ENCODE results near the gene BRICD5.
A peak's percentile ranks its signal among the peaks of the same experiment; 100 is the strongest.

The BRICD5 gene

DNA sequence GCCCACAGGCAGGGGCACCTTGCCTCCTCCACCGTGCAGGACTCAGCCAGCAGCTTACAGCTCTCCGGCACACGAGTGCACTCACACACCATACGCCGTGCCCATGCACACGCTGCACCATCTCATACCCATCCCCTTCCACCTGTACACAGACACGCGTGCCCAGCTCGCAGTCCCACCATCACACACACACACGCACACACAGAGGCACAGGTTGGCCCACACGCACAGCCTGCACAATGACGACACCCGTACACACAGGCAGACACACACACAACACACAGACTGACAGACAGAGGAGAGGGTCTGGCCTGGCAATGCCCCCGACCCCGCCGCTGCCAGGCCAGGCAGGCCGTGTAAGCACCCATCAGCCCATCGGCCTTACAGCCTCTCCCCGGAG lies 26.3 kb downstream of the BRICD5 start:
- no peaks in the 10 kb centered on the region for H3K27me3 ChIP-seq (ENCODE audit: control insufficient read depth in 3 of 3, insufficient read depth in 3 of 3, low read depth in 1 of 3, low read length in 3 of 3)
- no peak overlapping the region for H4K8ac ChIP-seq (ENCODE audit: low read depth, low read length)
- peak overlapping the region; percentile 72 for H4K91ac ChIP-seq (ENCODE audit: low read depth, low read length, poor library complexity)
- no peak overlapping the region for H2AFZ ChIP-seq (ENCODE audit: low read length)
- peak overlapping the region; percentile 22 for H3K23ac ChIP-seq (ENCODE audit: low read depth, low read length, poor library complexity)
- H3K14ac ChIP-seq (ENCODE audit: low read length) = no peak overlapping the region
- H3K36me3 ChIP-seq (replicated peaks in 1 of 2; ENCODE audit: control insufficient read depth in 2 of 2, insufficient read depth in 2 of 2, low read length in 2 of 2) = peaks cover 3 to 18% of the 10 kb centered on the region in 2 donors
- H3K9ac ChIP-seq (ENCODE audit: low read depth, low read length, poor library complexity) = no peak overlapping the region
- no peak overlapping the region for H3K27ac ChIP-seq (replicated peaks; ENCODE audit: low read length)
- peak overlapping the region; percentile 53 for H2BK5ac ChIP-seq (ENCODE audit: low read length)
- no peak overlapping the region for H2BK15ac ChIP-seq (ENCODE audit: low read length)
- H3K18ac ChIP-seq (ENCODE audit: low read length) = no peak overlapping the region
- no CpG with 5 or more reads among the region's 19 CpGs for WGBS, 2 donors (ENCODE audit: extremely low coverage in 2 of 2, insufficient read length in 2 of 2, insufficient replicate concordance in 1 of 2)
- H2BK120ac ChIP-seq (ENCODE audit: low read depth, low read length) = no peak overlapping the region
- H3K9me3 ChIP-seq (replicated peaks in 1 of 2; ENCODE audit: control insufficient read depth in 2 of 2, insufficient read depth in 1 of 2, low read depth in 1 of 2, low read length in 2 of 2) = no peaks in the 10 kb centered on the region
- H2AK5ac ChIP-seq (ENCODE audit: low read depth, low read length) = no peak overlapping the region
- H3K4me3 ChIP-seq (ENCODE audit: low read length in 2 of 2) = peak overlapping the region in 1 of 2 donors; percentile 8
- no peak overlapping the region for H3K4ac ChIP-seq (ENCODE audit: low read length)
- H3K4me2 ChIP-seq (ENCODE audit: insufficient read depth, low read length, poor library complexity, severe bottlenecking) = no peak overlapping the region
- H3K79me1 ChIP-seq (ENCODE audit: low read depth, low read length) = peaks cover 2% of the 10 kb centered on the region
- no peak overlapping the region for H2BK12ac ChIP-seq (ENCODE audit: low read length)
- DNase-seq (ENCODE audit: low spot score) = no peak
- peaks cover 0 to 3% of the 10 kb centered on the region in 2 donors for H3K4me1 ChIP-seq (ENCODE audit: control insufficient read depth in 2 of 2, insufficient read depth in 1 of 2, low read depth in 1 of 2, low read length in 2 of 2)

DNA sequence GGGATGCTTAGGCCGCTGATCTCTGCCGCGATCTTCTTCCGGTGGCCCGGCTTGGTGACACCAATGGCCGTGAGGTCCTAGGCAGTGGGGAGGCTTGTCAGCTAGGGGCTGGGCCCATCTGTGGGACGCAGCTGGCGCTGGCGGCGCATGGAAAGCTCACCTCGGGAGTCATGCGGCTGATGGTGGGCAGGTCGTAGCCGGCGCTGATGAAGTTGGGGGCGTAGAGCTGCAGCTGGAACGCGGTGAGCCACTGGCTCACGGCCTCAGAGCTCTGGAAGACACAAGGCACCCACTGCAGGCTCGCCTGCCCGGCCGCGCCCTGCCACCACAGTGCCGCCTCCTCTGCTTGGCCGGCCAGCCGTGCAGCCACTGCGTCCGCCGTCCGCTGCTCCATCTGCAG lies 27.0 kb downstream of the BRICD5 start:
- Histone ChIP-seq H4K8ac (ENCODE audit: low read depth, low read length) (no peak overlapping the region), H3K4me2 (ENCODE audit: insufficient read depth, low read length, poor library complexity, severe bottlenecking) (no peak overlapping the region), H3K36me3 (replicated peaks in 1 of 2; ENCODE audit: control insufficient read depth in 2 of 2, insufficient read depth in 2 of 2, low read length in 2 of 2) (peaks cover 3 to 18% of the 10 kb centered on the region in 2 donors), H3K27me3 (ENCODE audit: control insufficient read depth in 3 of 3, insufficient read depth in 3 of 3, low read depth in 1 of 3, low read length in 3 of 3) (no peaks in the 10 kb centered on the region), H2BK5ac (ENCODE audit: low read length) (peak overlapping the region; percentile 53), H3K4me3 (ENCODE audit: low read length in 2 of 2) (no peak overlapping the region), H3K79me1 (ENCODE audit: low read depth, low read length) (peaks cover 2% of the 10 kb centered on the region), H2AK5ac (ENCODE audit: low read depth, low read length) (no peak overlapping the region), H3K4ac (ENCODE audit: low read length) (no peak overlapping the region), H3K27ac (replicated peaks; ENCODE audit: low read length) (no peak overlapping the region), H3K9me3 (replicated peaks in 1 of 2; ENCODE audit: control insufficient read depth in 2 of 2, insufficient read depth in 1 of 2, low read depth in 1 of 2, low read length in 2 of 2) (no peaks in the 10 kb centered on the region), H2AFZ (ENCODE audit: low read length) (no peak overlapping the region), H3K18ac (ENCODE audit: low read length) (no peak overlapping the region), H3K4me1 (ENCODE audit: control insufficient read depth in 2 of 2, insufficient read depth in 1 of 2, low read depth in 1 of 2, low read length in 2 of 2) (peaks cover 0 to 3% of the 10 kb centered on the region in 2 donors), H3K14ac (ENCODE audit: low read length) (no peak overlapping the region), H3K9ac (ENCODE audit: low read depth, low read length, poor library complexity) (no peak overlapping the region), H2BK120ac (ENCODE audit: low read depth, low read length) (no peak overlapping the region), H4K91ac (ENCODE audit: low read depth, low read length, poor library complexity) (no peak overlapping the region), H3K23ac (ENCODE audit: low read depth, low read length, poor library complexity) (peak overlapping the region; percentile 22), H2BK12ac (ENCODE audit: low read length) (no peak overlapping the region), H2BK15ac (ENCODE audit: low read length) (no peak overlapping the region)
- no CpG with 5 or more reads among the region's 30 CpGs for WGBS, 2 donors (ENCODE audit: extremely low coverage in 2 of 2, insufficient read length in 2 of 2, insufficient replicate concordance in 1 of 2)
- DNase-seq (ENCODE audit: low spot score) = no peak

DNA sequence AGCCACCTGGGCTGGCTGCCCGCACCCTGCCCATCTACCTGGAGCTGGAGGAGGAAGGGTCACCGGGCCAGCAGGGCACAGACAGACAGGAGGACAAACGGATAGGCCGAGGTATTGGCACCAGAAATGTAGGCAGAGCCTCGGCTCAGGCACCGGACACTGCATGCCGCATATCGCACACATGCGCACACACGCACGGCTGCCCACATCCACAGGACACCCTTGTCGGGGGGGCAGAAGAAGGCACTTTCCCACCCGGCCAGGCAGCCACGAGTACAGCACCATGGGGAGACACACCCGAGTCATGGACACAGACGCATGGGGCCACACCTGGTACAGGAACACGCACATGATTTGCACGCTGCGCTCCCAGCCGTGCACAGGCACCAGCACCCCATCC lies 28.7 kb downstream of the BRICD5 start:
- no peak overlapping the region for H2AFZ ChIP-seq (ENCODE audit: low read length)
- H3K9me3 ChIP-seq (replicated peaks in 1 of 2; ENCODE audit: control insufficient read depth in 2 of 2, insufficient read depth in 1 of 2, low read depth in 1 of 2, low read length in 2 of 2) = no peaks in the 10 kb centered on the region
- DNase-seq (ENCODE audit: low spot score) = no peak
- H3K23ac ChIP-seq (ENCODE audit: low read depth, low read length, poor library complexity) = peak overlapping the region; percentile 60
- no peak overlapping the region for H2BK12ac ChIP-seq (ENCODE audit: low read length)
- H3K18ac ChIP-seq (ENCODE audit: low read length) = no peak overlapping the region
- no peak overlapping the region for H2BK120ac ChIP-seq (ENCODE audit: low read depth, low read length)
- H3K27me3 ChIP-seq (ENCODE audit: control insufficient read depth in 3 of 3, insufficient read depth in 3 of 3, low read depth in 1 of 3, low read length in 3 of 3) = no peaks in the 10 kb centered on the region
- no peak overlapping the region for H2BK15ac ChIP-seq (ENCODE audit: low read length)
- H4K91ac ChIP-seq (ENCODE audit: low read depth, low read length, poor library complexity) = no peak overlapping the region
- H3K14ac ChIP-seq (ENCODE audit: low read length) = no peak overlapping the region
- H2AK5ac ChIP-seq (ENCODE audit: low read depth, low read length) = no peak overlapping the region
- H2BK5ac ChIP-seq (ENCODE audit: low read length) = peak overlapping the region; percentile 54
- H3K27ac ChIP-seq (replicated peaks; ENCODE audit: low read length) = no peak overlapping the region
- H3K79me1 ChIP-seq (ENCODE audit: low read depth, low read length) = peaks cover 2% of the 10 kb centered on the region
- no peak overlapping the region for H3K4me2 ChIP-seq (ENCODE audit: insufficient read depth, low read length, poor library complexity, severe bottlenecking)
- peaks cover 0 to 3% of the 10 kb centered on the region in 2 donors for H3K4me1 ChIP-seq (ENCODE audit: control insufficient read depth in 2 of 2, insufficient read depth in 1 of 2, low read depth in 1 of 2, low read length in 2 of 2)
- H4K8ac ChIP-seq (ENCODE audit: low read depth, low read length) = no peak overlapping the region
- H3K9ac ChIP-seq (ENCODE audit: low read depth, low read length, poor library complexity) = no peak overlapping the region
- peaks cover 3 to 30% of the 10 kb centered on the region in 2 donors for H3K36me3 ChIP-seq (replicated peaks in 1 of 2; ENCODE audit: control insufficient read depth in 2 of 2, insufficient read depth in 2 of 2, low read length in 2 of 2)
- H3K4ac ChIP-seq (ENCODE audit: low read length) = no peak overlapping the region
- H3K4me3 ChIP-seq (ENCODE audit: low read length in 2 of 2) = no peak overlapping the region
- no CpG with 5 or more reads among the region's 20 CpGs for WGBS, 2 donors (ENCODE audit: extremely low coverage in 2 of 2, insufficient read length in 2 of 2, insufficient replicate concordance in 1 of 2)

DNA sequence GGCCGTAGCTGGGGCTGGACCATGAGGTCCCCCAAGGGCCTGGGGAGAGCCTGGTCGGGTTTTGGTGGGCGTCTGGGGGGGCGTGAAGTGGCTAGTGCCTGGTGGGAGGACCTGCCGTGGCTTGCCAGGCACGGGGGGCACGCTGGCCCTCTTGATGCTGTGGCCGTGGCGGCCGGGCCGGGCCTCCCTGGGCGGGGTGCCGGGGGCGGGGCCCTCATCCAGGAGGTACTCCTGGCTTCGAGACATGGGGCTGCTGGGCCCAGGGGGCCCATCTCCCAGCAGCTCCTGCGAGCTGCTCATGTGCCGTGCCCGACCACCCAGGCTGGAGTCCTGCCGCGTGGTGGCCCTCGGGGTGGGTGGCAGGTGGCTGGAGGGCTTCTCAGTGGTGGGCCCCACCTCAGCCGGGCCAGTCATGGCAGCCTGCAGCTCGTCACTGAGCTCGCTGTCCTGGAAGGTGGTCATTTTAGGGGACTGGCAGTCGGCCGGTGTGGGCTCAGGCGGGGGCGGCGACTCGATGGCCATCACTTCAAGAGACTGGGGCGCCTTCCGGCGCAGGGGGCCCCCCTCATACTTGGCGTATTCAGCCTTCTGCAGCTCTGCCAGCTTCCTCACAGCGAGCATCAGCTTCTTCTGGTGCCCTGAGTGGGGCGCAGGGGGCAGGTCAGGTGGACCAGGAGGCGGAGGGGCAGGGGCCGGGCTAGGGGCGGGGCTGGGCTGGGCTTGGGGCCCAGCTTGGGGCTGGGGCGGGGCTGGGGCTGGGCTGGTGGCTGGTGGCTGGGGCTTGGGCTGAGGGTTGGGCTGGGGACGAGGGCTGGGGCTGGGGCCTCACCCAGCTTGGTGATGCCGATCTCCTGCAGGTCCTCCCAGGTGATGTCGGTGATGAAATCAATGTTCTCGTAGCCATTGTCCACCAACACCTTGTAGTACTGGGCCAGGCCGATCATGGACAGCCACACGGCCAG lies 29.4 kb downstream of the BRICD5 start:
- no peak overlapping the region for H3K4me2 ChIP-seq (ENCODE audit: insufficient read depth, low read length, poor library complexity, severe bottlenecking)
- DNase-seq (ENCODE audit: low spot score) = no peak
- H3K27me3 ChIP-seq (ENCODE audit: control insufficient read depth in 3 of 3, insufficient read depth in 3 of 3, low read depth in 1 of 3, low read length in 3 of 3) = no peaks in the 10 kb centered on the region
- H2BK5ac ChIP-seq (ENCODE audit: low read length) = peak overlapping the region; percentile 54
- H3K4me3 ChIP-seq (ENCODE audit: low read length in 2 of 2) = no peak overlapping the region
- no peak overlapping the region for H3K27ac ChIP-seq (replicated peaks; ENCODE audit: low read length)
- H4K91ac ChIP-seq (ENCODE audit: low read depth, low read length, poor library complexity) = no peak overlapping the region
- H2BK12ac ChIP-seq (ENCODE audit: low read length) = peak overlapping the region; percentile 22
- peak overlapping the region; percentile 6 for H3K18ac ChIP-seq (ENCODE audit: low read length)
- no peaks in the 10 kb centered on the region for H3K9me3 ChIP-seq (replicated peaks in 1 of 2; ENCODE audit: control insufficient read depth in 2 of 2, insufficient read depth in 1 of 2, low read depth in 1 of 2, low read length in 2 of 2)
- no peak overlapping the region for H3K4ac ChIP-seq (ENCODE audit: low read length)
- no peak overlapping the region for H3K9ac ChIP-seq (ENCODE audit: low read depth, low read length, poor library complexity)
- peaks cover 0 to 3% of the 10 kb centered on the region in 2 donors for H3K4me1 ChIP-seq (ENCODE audit: control insufficient read depth in 2 of 2, insufficient read depth in 1 of 2, low read depth in 1 of 2, low read length in 2 of 2)
- no peak overlapping the region for H2AFZ ChIP-seq (ENCODE audit: low read length)
- peaks cover 2% of the 10 kb centered on the region for H3K79me1 ChIP-seq (ENCODE audit: low read depth, low read length)
- no peak overlapping the region for H4K8ac ChIP-seq (ENCODE audit: low read depth, low read length)
- no CpG with 5 or more reads among the region's 46 CpGs for WGBS, 2 donors (ENCODE audit: extremely low coverage in 2 of 2, insufficient read length in 2 of 2, insufficient replicate concordance in 1 of 2)
- no peak overlapping the region for H3K14ac ChIP-seq (ENCODE audit: low read length)
- H3K23ac ChIP-seq (ENCODE audit: low read depth, low read length, poor library complexity) = peak overlapping the region; percentile 60
- peaks cover 4 to 36% of the 10 kb centered on the region in 2 donors for H3K36me3 ChIP-seq (replicated peaks in 1 of 2; ENCODE audit: control insufficient read depth in 2 of 2, insufficient read depth in 2 of 2, low read length in 2 of 2)
- no peak overlapping the region for H2BK15ac ChIP-seq (ENCODE audit: low read length)
- peak overlapping the region; percentile 63 for H2AK5ac ChIP-seq (ENCODE audit: low read depth, low read length)
- H2BK120ac ChIP-seq (ENCODE audit: low read depth, low read length) = no peak overlapping the region
